HCT116 (cell line): Measurements from ENCODE around the gene SART3. TPM values are rescaled to one million over a fixed set of nuclear protein-coding genes. Genes with fewer than 3 reads are reported as not detected.

Experiments used
- ATAC-seq: fragments of 200-7000 bp; cut with Tn5 transposase; 2 replicates; pipeline ENCODE4 v1.9.1; 2020; ENCODE audit warnings: mild to moderate bottlenecking, moderate library complexity
- BruUV-seq: library from RNA; stranded (reverse); fragments of 400-500 nt; replicated peaks from 2 replicates; lab custom pipeline; 2021; lab: Mats Ljungman, UMichigan
- CTCF ChIA-PET: fragments of 300-600 bp; sonication (Branson Sonifier 250); formaldehyde crosslinking; loops from one replicate; lab custom pipeline; 2021; ENCODE audit warnings: antibody characterized with exemption; lab: Charles Lee
- POLR2A ChIA-PET: fragments of 300-600, 350-600 bp; sonication (Branson Sonifier 250); formaldehyde crosslinking; loops from one replicate; lab custom pipeline; 2021; ENCODE audit warnings: antibody characterized with exemption; lab: Charles Lee
- RAD21 ChIA-PET, 2 experiments: fragments of 300-600 bp; sonication (Branson Sonifier 250); formaldehyde crosslinking; loops; one replicate each; lab custom pipeline; 2023; ENCODE audit warnings: low total read pairs in 2 of 2; ENCODE audit not compliant: uncharacterized antibody in 2 of 2, unreplicated experiment in 2 of 2, low non-redundant PET in 1 of 2; lab: Charles Lee
- DNase-seq: peaks from one replicate; pipeline ENCODE4 v3.0.0-alpha.2; 2010; ENCODE audit warnings: low read depth, low spot score
- H2AFZ ChIP-seq: fragments of 200-600 bp; shearing (Covaris generic), sonication (generic); 2 replicates; pipeline ENCODE4 v1.6.1; 2017; ENCODE audit warnings: low read depth, mixed run types, mixed read lengths, antibody characterized with exemption, low read length; ENCODE audit not compliant: poor library complexity, severe bottlenecking
- H3K27ac ChIP-seq: 2 replicates; pipeline ENCODE4 v1.5.1; 2012; ENCODE audit warnings: low read depth, low read length
- H3K27me3 ChIP-seq: fragments of 200-600 bp; sonication (generic); 2 replicates; pipeline ENCODE4 v1.6.1; 2016; ENCODE audit warnings: mixed run types, low read length, mixed read lengths; ENCODE audit not compliant: insufficient read depth
- H3K36me3 ChIP-seq, 2 experiments: fragments of 200-500 bp in 1 of 2; fragments of 200-600 bp in 1 of 2; sonication (Bioruptor generic) in 1 of 2; sonication (generic) in 1 of 2; 2 replicates each; pipeline versions ENCODE4 v1.5.1 to v1.6.1; 2014 to 2016; ENCODE audit warnings: low read length in 2 of 2, inconsistent platforms in 1 of 2, mixed read lengths in 1 of 2, mixed run types in 1 of 2; ENCODE audit not compliant: insufficient read depth in 2 of 2, control insufficient read depth in 1 of 2
- H3K4me1 ChIP-seq, 2 experiments: fragments of 200-600 bp in 1 of 2; sonication (generic) in 1 of 2; 2 replicates each; pipeline versions ENCODE4 v1.5.1 to v1.6.1; 2012 to 2017; ENCODE audit warnings: low read length in 2 of 2, inconsistent platforms in 1 of 2, mild to moderate bottlenecking in 1 of 2, mixed read lengths in 1 of 2, mixed run types in 1 of 2, moderate library complexity in 1 of 2; ENCODE audit not compliant: insufficient read depth in 2 of 2, control insufficient read depth in 1 of 2
- H3K4me2 ChIP-seq: fragments of 200-600 bp; sonication (generic); 2 replicates; pipeline ENCODE4 v1.6.1; 2017; ENCODE audit warnings: mixed run types, low read length, mixed read lengths
- H3K4me3 ChIP-seq, 2 experiments: fragments of 200-600 bp in 1 of 2; sonication (generic) in 1 of 2; replicated peaks in 1 of 2; 2 replicates each; pipeline ENCODE4 v1.5.1; 2011 to 2016; ENCODE audit warnings: low read length in 2 of 2, control low read depth in 1 of 2, low read depth in 1 of 2, mild to moderate bottlenecking in 1 of 2, mixed read lengths in 1 of 2, mixed run types in 1 of 2
- H3K79me2 ChIP-seq: fragments of 200-600 bp; sonication (generic); 2 replicates; pipeline ENCODE4 v1.6.1; 2017; ENCODE audit warnings: mild to moderate bottlenecking, mixed run types, low read length, moderate library complexity, mixed read lengths; ENCODE audit not compliant: insufficient read depth
- H3K9ac ChIP-seq: fragments of 200-600 bp; sonication (generic); 2 replicates; pipeline ENCODE4 v1.6.1; 2016; ENCODE audit warnings: low read length, mixed read lengths
- H3K9me2 ChIP-seq: fragments of 200-600 bp; sonication (generic), shearing (Covaris generic); 2 replicates; pipeline ENCODE4 v1.6.1; 2017; ENCODE audit warnings: mixed run types, mild to moderate bottlenecking, moderate library complexity; ENCODE audit not compliant: insufficient read depth
- H3K9me3 ChIP-seq, 2 experiments: fragments of 200-500 bp in 1 of 2; fragments of 200-600 bp in 1 of 2; sonication (Bioruptor generic) in 1 of 2; sonication (generic) in 1 of 2; 2 replicates each; pipeline ENCODE4 v1.6.1; 2014 to 2017; ENCODE audit warnings: low read length in 2 of 2, mixed read lengths in 2 of 2, inconsistent platforms in 1 of 2, low read depth in 1 of 2, mild to moderate bottlenecking in 1 of 2, mixed run types in 1 of 2, moderate library complexity in 1 of 2; ENCODE audit not compliant: control insufficient read depth in 1 of 2, insufficient read depth in 1 of 2
- H4K20me1 ChIP-seq: fragments of 200-600 bp; sonication (generic), shearing (Covaris generic); 2 replicates; pipeline ENCODE4 v1.6.1; 2017; ENCODE audit warnings: mixed run types, mild to moderate bottlenecking, moderate library complexity; ENCODE audit not compliant: insufficient read depth
- EGR1 ChIP-seq: IDR thresholded peaks from 2 replicates; pipeline ENCODE4 v1.6.1; 2012; ENCODE audit warnings: low read depth
- ELF1 ChIP-seq: IDR thresholded peaks from 2 replicates; pipeline ENCODE4 v1.6.1; 2012; ENCODE audit warnings: low read depth, borderline replicate concordance
- JUND ChIP-seq: IDR thresholded peaks from 2 replicates; pipeline ENCODE4 v1.6.1; 2012
- POLR2AphosphoS5 ChIP-seq: IDR thresholded peaks from 2 replicates; pipeline ENCODE4 v1.6.1; 2011; ENCODE audit warnings: mild to moderate bottlenecking, low read depth, low read length, moderate library complexity
- RAD21 ChIP-seq: IDR thresholded peaks from 2 replicates; pipeline ENCODE4 v1.6.1; 2012; ENCODE audit warnings: low read depth, mild to moderate bottlenecking
- SP1 ChIP-seq: IDR thresholded peaks from 2 replicates; pipeline ENCODE4 v1.6.1; 2012; ENCODE audit warnings: low read depth
- SRF ChIP-seq: IDR thresholded peaks from 2 replicates; pipeline ENCODE4 v1.6.1; 2012; ENCODE audit warnings: low read depth
- ZNF274 ChIP-seq: fragments of 200-500 bp; sonication (Bioruptor generic); IDR thresholded peaks from 2 replicates; pipeline ENCODE4 v1.6.1; 2014; ENCODE audit warnings: mild to moderate bottlenecking, low read depth, low read length, inconsistent platforms
- intact Hi-C: fragments of 100-400 bp; cut with micrococcal nuclease; formaldehyde crosslinking; loops from 2 replicates; pipeline ENCODE4 v1.10.0; 2022
- total RNA-seq: library from RNA; stranded (reverse); gene quantifications from one replicate; pipeline ENCODE4 v1.2.1, GENCODE V29; 2021; ENCODE audit not compliant: unreplicated experiment
- TF ChIP-seq, protein P1 (sequence below): IDR thresholded peaks from 2 replicates; pipeline ENCODE4 v1.6.1; 2012
- TF ChIP-seq, protein P2 (sequence below), 3 experiments: fragments of 200-600 bp in 1 of 3; sonication (generic) in 1 of 3; IDR thresholded peaks in 2 of 3; conservative IDR thresholded peaks in 1 of 3; 2 replicates each; pipeline ENCODE4 v1.5.1; 2012 to 2017; ENCODE audit warnings: low read depth in 2 of 3, low read length in 2 of 3, antibody characterized with exemption in 1 of 3, borderline replicate concordance in 1 of 3, control low read depth in 1 of 3, mild to moderate bottlenecking in 1 of 3, mixed read lengths in 1 of 3, mixed run types in 1 of 3, moderate library complexity in 1 of 3; ENCODE audit not compliant: insufficient read depth in 1 of 3
- TF ChIP-seq, protein P3 (sequence below): IDR thresholded peaks from 2 replicates; pipeline ENCODE4 v1.6.1; 2012; ENCODE audit warnings: low read depth

SART3 gene
- total RNA-seq, 1 experiment from 2014 or later: 76.1 TPM

DNA sequence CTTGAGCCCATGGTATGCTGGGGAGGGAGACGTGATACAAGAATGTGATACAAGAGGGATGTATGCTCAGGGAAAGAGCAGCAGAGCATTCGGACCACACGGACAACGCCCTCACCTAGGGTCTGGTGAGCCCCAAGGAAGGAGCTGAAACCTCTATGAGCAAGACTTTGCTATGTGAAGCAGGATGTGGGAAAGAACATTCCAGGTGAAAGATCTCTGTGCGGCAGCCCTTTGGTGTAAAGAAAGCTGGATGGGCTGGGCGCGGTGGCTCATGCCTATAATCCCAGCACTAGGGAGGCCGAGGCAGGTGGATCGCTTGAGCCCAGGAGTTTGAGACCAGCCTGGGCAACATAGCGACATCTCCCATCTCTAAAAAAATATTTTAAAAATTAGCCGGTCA lies 62.8 kb downstream of the SART3 start:
- Histone ChIP-seq H3K79me2 (no peaks in the 10 kb centered on the region), H3K4me1 (no peaks in the 10 kb centered on the region), H4K20me1 (no peaks in the 10 kb centered on the region), H3K27ac (no peak overlapping the region), H3K4me2 (no peak overlapping the region), H3K36me3 (no peaks in the 10 kb centered on the region), H3K4me3 (no peak overlapping the region), H3K9me3 (peaks cover 6 to 7% of the 10 kb centered on the region in 2 experiments; a peak in 3 of 4 replicates), H2AFZ (no peak overlapping the region), H3K9me2 (no peaks in the 10 kb centered on the region), H3K27me3 (peaks cover 36% of the 10 kb centered on the region), H3K9ac (no peak overlapping the region)
- TF ChIP-seq, protein P1, sequence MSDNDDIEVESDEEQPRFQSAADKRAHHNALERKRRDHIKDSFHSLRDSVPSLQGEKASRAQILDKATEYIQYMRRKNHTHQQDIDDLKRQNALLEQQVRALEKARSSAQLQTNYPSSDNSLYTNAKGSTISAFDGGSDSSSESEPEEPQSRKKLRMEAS: no peak
- TF ChIP-seq, protein P2, sequence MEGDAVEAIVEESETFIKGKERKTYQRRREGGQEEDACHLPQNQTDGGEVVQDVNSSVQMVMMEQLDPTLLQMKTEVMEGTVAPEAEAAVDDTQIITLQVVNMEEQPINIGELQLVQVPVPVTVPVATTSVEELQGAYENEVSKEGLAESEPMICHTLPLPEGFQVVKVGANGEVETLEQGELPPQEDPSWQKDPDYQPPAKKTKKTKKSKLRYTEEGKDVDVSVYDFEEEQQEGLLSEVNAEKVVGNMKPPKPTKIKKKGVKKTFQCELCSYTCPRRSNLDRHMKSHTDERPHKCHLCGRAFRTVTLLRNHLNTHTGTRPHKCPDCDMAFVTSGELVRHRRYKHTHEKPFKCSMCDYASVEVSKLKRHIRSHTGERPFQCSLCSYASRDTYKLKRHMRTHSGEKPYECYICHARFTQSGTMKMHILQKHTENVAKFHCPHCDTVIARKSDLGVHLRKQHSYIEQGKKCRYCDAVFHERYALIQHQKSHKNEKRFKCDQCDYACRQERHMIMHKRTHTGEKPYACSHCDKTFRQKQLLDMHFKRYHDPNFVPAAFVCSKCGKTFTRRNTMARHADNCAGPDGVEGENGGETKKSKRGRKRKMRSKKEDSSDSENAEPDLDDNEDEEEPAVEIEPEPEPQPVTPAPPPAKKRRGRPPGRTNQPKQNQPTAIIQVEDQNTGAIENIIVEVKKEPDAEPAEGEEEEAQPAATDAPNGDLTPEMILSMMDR (IDR thresholded peaks at IDR 0.05 in 2 of 3, conservative IDR thresholded peaks at IDR 0.05 in 1 of 3; ENCODE audit: borderline replicate concordance in 1 of 3, insufficient read depth in 1 of 3, low read depth in 2 of 3, low read length in 2 of 3): no peak
- TF ChIP-seq POLR2AphosphoS5: no peak
- no peak for TF ChIP-seq EGR1
- no peak for TF ChIP-seq ELF1
- TF ChIP-seq, protein P3, sequence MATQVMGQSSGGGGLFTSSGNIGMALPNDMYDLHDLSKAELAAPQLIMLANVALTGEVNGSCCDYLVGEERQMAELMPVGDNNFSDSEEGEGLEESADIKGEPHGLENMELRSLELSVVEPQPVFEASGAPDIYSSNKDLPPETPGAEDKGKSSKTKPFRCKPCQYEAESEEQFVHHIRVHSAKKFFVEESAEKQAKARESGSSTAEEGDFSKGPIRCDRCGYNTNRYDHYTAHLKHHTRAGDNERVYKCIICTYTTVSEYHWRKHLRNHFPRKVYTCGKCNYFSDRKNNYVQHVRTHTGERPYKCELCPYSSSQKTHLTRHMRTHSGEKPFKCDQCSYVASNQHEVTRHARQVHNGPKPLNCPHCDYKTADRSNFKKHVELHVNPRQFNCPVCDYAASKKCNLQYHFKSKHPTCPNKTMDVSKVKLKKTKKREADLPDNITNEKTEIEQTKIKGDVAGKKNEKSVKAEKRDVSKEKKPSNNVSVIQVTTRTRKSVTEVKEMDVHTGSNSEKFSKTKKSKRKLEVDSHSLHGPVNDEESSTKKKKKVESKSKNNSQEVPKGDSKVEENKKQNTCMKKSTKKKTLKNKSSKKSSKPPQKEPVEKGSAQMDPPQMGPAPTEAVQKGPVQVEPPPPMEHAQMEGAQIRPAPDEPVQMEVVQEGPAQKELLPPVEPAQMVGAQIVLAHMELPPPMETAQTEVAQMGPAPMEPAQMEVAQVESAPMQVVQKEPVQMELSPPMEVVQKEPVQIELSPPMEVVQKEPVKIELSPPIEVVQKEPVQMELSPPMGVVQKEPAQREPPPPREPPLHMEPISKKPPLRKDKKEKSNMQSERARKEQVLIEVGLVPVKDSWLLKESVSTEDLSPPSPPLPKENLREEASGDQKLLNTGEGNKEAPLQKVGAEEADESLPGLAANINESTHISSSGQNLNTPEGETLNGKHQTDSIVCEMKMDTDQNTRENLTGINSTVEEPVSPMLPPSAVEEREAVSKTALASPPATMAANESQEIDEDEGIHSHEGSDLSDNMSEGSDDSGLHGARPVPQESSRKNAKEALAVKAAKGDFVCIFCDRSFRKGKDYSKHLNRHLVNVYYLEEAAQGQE: no peak
- TF ChIP-seq RAD21: no peak
- TF ChIP-seq ZNF274: no peak
- no peak for TF ChIP-seq JUND
- no peak for TF ChIP-seq SRF
- TF ChIP-seq SP1: no peak
- ChIA-PET CTCF (no interaction called here), POLR2A (no interaction called here), RAD21 (no interaction called here)
- DNase-seq (no peak), ATAC-seq (no peak)
- no TSS peak for BruUV-seq
- intact Hi-C loops: loop anchor here (5.0 to 10.0 kb wide), 3 partner anchors 433 to 581 kb away; no protein-coding TSS in a partner anchor
